IMR-90 (cell line): ENCODE measurements around the gene ESPL1. TPM values are rescaled to one million over a fixed set of nuclear protein-coding genes. Genes with fewer than 3 reads are reported as not detected.

Experiments used
- ATAC-seq: fragments of 200-7000 bp; cut with Tn5 transposase; 2 replicates; pipeline ENCODE4 v1.9.1; 2020; ENCODE audit warnings: low read depth, mild to moderate bottlenecking, moderate library complexity
- BruUV-seq: library from RNA; stranded (reverse); fragments of 400-500 nt; replicated peaks from 2 replicates; lab custom pipeline; 2021; lab: Mats Ljungman, UMichigan
- CTCF ChIA-PET: fragments of 300-600 bp; formaldehyde crosslinking; extraction: SDS; loops from one replicate; lab custom pipeline; 2021; ENCODE audit warnings: antibody characterized with exemption; lab: Yijun Ruan, JAX
- POLR2A ChIA-PET: fragments of 300-600 bp; sonication (Branson Sonifier 250); formaldehyde crosslinking; loops from one replicate; lab custom pipeline; 2022; ENCODE audit warnings: antibody characterized with exemption; ENCODE audit not compliant: unreplicated experiment; lab: Charles Lee
- DNase-seq: peaks from one replicate; pipeline ENCODE4 v3.0.0; 2013
- H2AFZ ChIP-seq: replicated peaks from 2 replicates; pipeline ENCODE3; 2013; ENCODE audit warnings: low read length, mild to moderate bottlenecking; ENCODE audit not compliant: poor library complexity
- H2AK5ac ChIP-seq: 2 replicates; pipeline ENCODE4 v1.6.1; 2013; ENCODE audit warnings: low read depth, low read length, inconsistent platforms
- H2AK9ac ChIP-seq: replicated peaks from 2 replicates; pipeline ENCODE3; 2013; ENCODE audit warnings: mild to moderate bottlenecking, low read depth, low read length, moderate library complexity; ENCODE audit not compliant: poor library complexity
- H2BK120ac ChIP-seq: 2 replicates; pipeline ENCODE4 v1.6.1; 2013; ENCODE audit warnings: low read depth, low read length, inconsistent platforms
- H2BK15ac ChIP-seq: 3 replicates; pipeline ENCODE4 v1.6.1; 2013; ENCODE audit warnings: low read depth, low read length, inconsistent platforms
- H2BK20ac ChIP-seq: 2 replicates; pipeline ENCODE4 v1.6.1; 2013; ENCODE audit warnings: low read depth, mild to moderate bottlenecking, inconsistent platforms, low read length, moderate library complexity
- H2BK5ac ChIP-seq: 2 replicates; pipeline ENCODE4 v1.6.1; 2013; ENCODE audit warnings: mild to moderate bottlenecking, low read depth, low read length, inconsistent platforms; ENCODE audit not compliant: poor library complexity, severe bottlenecking
- H3K14ac ChIP-seq: replicated peaks from 2 replicates; pipeline ENCODE4 v1.6.1; 2013; ENCODE audit warnings: low read depth, low read length, inconsistent platforms
- H3K18ac ChIP-seq: 2 replicates; pipeline ENCODE4 v1.6.1; 2013; ENCODE audit warnings: low read depth, low read length, control low read depth
- H3K23ac ChIP-seq: 2 replicates; pipeline ENCODE4 v1.6.1; 2013; ENCODE audit warnings: low read depth, low read length, inconsistent platforms
- H3K27ac ChIP-seq: 2 replicates; pipeline ENCODE4 v1.5.1; 2013; ENCODE audit warnings: mild to moderate bottlenecking, control low read depth, low read length; ENCODE audit not compliant: insufficient read depth
- H3K27me3 ChIP-seq: 2 replicates; pipeline ENCODE4 v1.6.1; 2013; ENCODE audit warnings: low read length; ENCODE audit not compliant: control insufficient read depth, insufficient read depth
- H3K36me3 ChIP-seq: 2 replicates; pipeline ENCODE4 v1.6.1; 2013; ENCODE audit warnings: low read length, mixed read lengths; ENCODE audit not compliant: control insufficient read depth, insufficient read depth
- H3K4ac ChIP-seq: 2 replicates; pipeline ENCODE4 v1.6.1; 2013; ENCODE audit warnings: low read depth, low read length, inconsistent platforms
- H3K4me1 ChIP-seq: 2 replicates; pipeline ENCODE4 v1.6.1; 2013; ENCODE audit warnings: low read length, mixed read lengths; ENCODE audit not compliant: control insufficient read depth, insufficient read depth
- H3K4me2 ChIP-seq: 2 replicates; pipeline ENCODE4 v1.6.1; 2013; ENCODE audit warnings: low read depth, mild to moderate bottlenecking, control low read depth, low read length, moderate library complexity
- H3K4me3 ChIP-seq: 2 replicates; pipeline ENCODE4 v1.5.1; 2013; ENCODE audit warnings: low read depth, mild to moderate bottlenecking, control low read depth, low read length, moderate library complexity; ENCODE audit not compliant: insufficient read depth
- H3K56ac ChIP-seq: 2 replicates; pipeline ENCODE4 v1.6.1; 2013; ENCODE audit warnings: low read length, inconsistent platforms; ENCODE audit not compliant: insufficient read depth; ENCODE audit errors: extremely low read depth
- H3K79me1 ChIP-seq, 2 experiments: 2 replicates each; pipeline ENCODE4 v1.6.1; 2013; ENCODE audit warnings: low read length in 2 of 2, inconsistent platforms in 1 of 2, low read depth in 1 of 2
- H3K9ac ChIP-seq: 2 replicates; pipeline ENCODE4 v1.6.1; 2013; ENCODE audit warnings: low read depth, low read length, control low read depth
- H3K9me1 ChIP-seq: 2 replicates; pipeline ENCODE4 v1.6.1; 2013; ENCODE audit warnings: low read length, inconsistent platforms; ENCODE audit not compliant: insufficient read depth
- H3K9me3 ChIP-seq: 2 replicates; pipeline ENCODE4 v1.6.1; 2013; ENCODE audit warnings: low read length; ENCODE audit not compliant: control insufficient read depth, insufficient read depth
- H4K20me1 ChIP-seq: 2 replicates; pipeline ENCODE4 v1.6.1; 2013; ENCODE audit warnings: low read length, inconsistent platforms; ENCODE audit not compliant: insufficient read depth
- H4K5ac ChIP-seq: 2 replicates; pipeline ENCODE4 v1.6.1; 2013; ENCODE audit warnings: mild to moderate bottlenecking, low read depth, low read length, control low read depth
- H4K8ac ChIP-seq, 2 experiments: 2 replicates each; pipeline ENCODE4 v1.6.1; 2013; ENCODE audit warnings: low read depth in 2 of 2, low read length in 2 of 2, control low read depth in 1 of 2, inconsistent platforms in 1 of 2
- H4K91ac ChIP-seq: 2 replicates; pipeline ENCODE4 v1.6.1; 2013; ENCODE audit warnings: low read depth, low read length, inconsistent platforms; ENCODE audit not compliant: insufficient read depth
- BHLHE40 ChIP-seq: fragments of 150-350 bp; IDR thresholded peaks from 2 replicates; pipeline ENCODE4 v1.6.1; 2016; ENCODE audit warnings: mild to moderate bottlenecking, low read depth, low read length
- CEBPB ChIP-seq: IDR thresholded peaks from 2 replicates; pipeline ENCODE4 v1.6.1; 2012; ENCODE audit warnings: low read depth, low read length, improper control_type of control experiment
- CHD1 ChIP-seq: IDR thresholded peaks from 2 replicates; pipeline ENCODE4 v1.6.1; 2012; ENCODE audit warnings: low read depth, low read length, improper control_type of control experiment
- CTCF ChIP-seq: conservative IDR thresholded peaks from 2 replicates; pipeline ENCODE4 v1.5.1; 2012; ENCODE audit warnings: mild to moderate bottlenecking, low read depth, low read length, improper control_type of control experiment
- FOS ChIP-seq: fragments of 150-350 bp; IDR thresholded peaks from 2 replicates; pipeline ENCODE4 v1.6.1; 2016; ENCODE audit warnings: low read depth, low read length
- MAFK ChIP-seq: IDR thresholded peaks from 2 replicates; pipeline ENCODE4 v1.6.1; 2012; ENCODE audit warnings: low read depth, low read length, improper control_type of control experiment
- MAZ ChIP-seq: IDR thresholded peaks from 2 replicates; pipeline ENCODE4 v1.6.1; 2012; ENCODE audit warnings: low read depth, mild to moderate bottlenecking, low read length, improper control_type of control experiment, moderate library complexity, borderline replicate concordance
- MXI1 ChIP-seq: IDR thresholded peaks from 2 replicates; pipeline ENCODE4 v1.6.1; 2012; ENCODE audit warnings: low read depth, mild to moderate bottlenecking, low read length, moderate library complexity, borderline replicate concordance
- NFE2L2 ChIP-seq: fragments of 150-350 bp; IDR thresholded peaks from 2 replicates; pipeline ENCODE4 v1.6.1; 2016; ENCODE audit warnings: low read depth, mild to moderate bottlenecking, low read length
- POLR2A ChIP-seq: IDR thresholded peaks from 2 replicates; pipeline ENCODE4 v1.6.1; 2012; ENCODE audit warnings: mild to moderate bottlenecking, low read depth, low read length
- RAD21 ChIP-seq: IDR thresholded peaks from 2 replicates; pipeline ENCODE4 v1.6.1; 2012; ENCODE audit warnings: low read length, improper control_type of control experiment
- RCOR1 ChIP-seq: IDR thresholded peaks from 2 replicates; pipeline ENCODE4 v1.6.1; 2012; ENCODE audit warnings: mild to moderate bottlenecking, low read length, improper control_type of control experiment; ENCODE audit not compliant: insufficient replicate concordance
- RFX5 ChIP-seq: IDR thresholded peaks from 2 replicates; pipeline ENCODE4 v1.8.0; 2012; ENCODE audit warnings: low read depth, mild to moderate bottlenecking, low read length, moderate library complexity
- SMC3 ChIP-seq: fragments of 150-350 bp; IDR thresholded peaks from 2 replicates; pipeline ENCODE4 v1.6.1; 2016; ENCODE audit warnings: low read depth, mild to moderate bottlenecking, antibody characterized with exemption, low read length, moderate library complexity
- USF2 ChIP-seq: fragments of 150-350 bp; IDR thresholded peaks from 2 replicates; pipeline ENCODE4 v1.6.1; 2017; ENCODE audit warnings: mild to moderate bottlenecking, antibody characterized with exemption, low read length, low read depth
- WGBS, 2 experiments: methylation state at CpG; one replicate each; pipeline versions ENCODE4 v1.1.5 to v1.1.7; 2013; ENCODE audit warnings: missing lambda C conversion rate in 2 of 2; ENCODE audit not compliant: insufficient read length in 1 of 2; ENCODE audit errors: extremely low coverage in 2 of 2; 5-methylcytosine and 5-hydroxymethylcytosine counted together
- dilution Hi-C: fragments of 300-500 bp; cut with HindIII; formaldehyde crosslinking; loops from one replicate; pipeline ENCODE4 v1.14.3; 2018; ENCODE audit warnings: low sequenced_read_pairs; ENCODE audit not compliant: unreplicated experiment
- in situ Hi-C: fragments of 300-500 bp; cut with MboI; formaldehyde crosslinking; loops from 3 replicates; pipeline ENCODE4 v1.14.3; 2019; ENCODE audit warnings: low sequenced_read_pairs, inconsistent platforms, mixed read lengths
- intact Hi-C: fragments of 100-400 bp; cut with micrococcal nuclease; formaldehyde crosslinking; loops from 2 replicates; pipeline ENCODE4 v1.10.0; 2022
- polyA plus RNA-seq, 3 experiments: library from polyadenylated mRNA; depleted of rRNA; stranded (reverse); fragments of >200 nt; gene quantifications; 2 replicates each; pipeline ENCODE4 v1.2.3, GENCODE V29; 2012; ENCODE audit warnings: low replicate concordance in 1 of 3
- total RNA-seq: library from RNA; depleted of rRNA; stranded (reverse); fragments of >200 nt; gene quantifications from 2 replicates; pipeline ENCODE4 v1.2.3, GENCODE V29; 2012
- TF ChIP-seq, protein P1 (sequence below): fragments of 150-350 bp; IDR thresholded peaks from 2 replicates; pipeline ENCODE4 v1.6.1; 2016; ENCODE audit warnings: low read depth, mild to moderate bottlenecking, low read length, moderate library complexity, borderline replicate concordance

The ESPL1 gene
- total and polyA plus RNA-seq, 2 of the 4 experiments (the other 2 are of a cell fraction): 6.5 to 9.2 TPM

GRCh38 chr12:53236443-53237111 is 31.5 kb upstream of the ESPL1 start:
- H2AFZ ChIP-seq: no peak overlapping the region
- H2BK20ac ChIP-seq: no peak overlapping the region
- no TSS peak for BruUV-seq
- CTCF ChIA-PET: no interaction called here
- H3K9me1 ChIP-seq: peaks cover 13% of the 10 kb centered on the region
- ATAC-seq (no peak), DNase-seq (no peak)
- dilution Hi-C loops: no loop called here
- no peak overlapping the region for H3K4me3 ChIP-seq
- H2BK5ac ChIP-seq: no peak overlapping the region
- no peak overlapping the region for H3K23ac ChIP-seq
- no peak overlapping the region for H2BK120ac ChIP-seq
- TF ChIP-seq FOS (no peak), CTCF (no peak), MAZ (no peak), CHD1 (no peak), BHLHE40 (no peak), USF2 (no peak), CEBPB (no peak), POLR2A (no peak), SMC3 (no peak), NFE2L2 (no peak), RCOR1 (no peak), MAFK (no peak), RAD21 (no peak), RFX5 (no peak), MXI1 (no peak)
- TF ChIP-seq, protein P1, sequence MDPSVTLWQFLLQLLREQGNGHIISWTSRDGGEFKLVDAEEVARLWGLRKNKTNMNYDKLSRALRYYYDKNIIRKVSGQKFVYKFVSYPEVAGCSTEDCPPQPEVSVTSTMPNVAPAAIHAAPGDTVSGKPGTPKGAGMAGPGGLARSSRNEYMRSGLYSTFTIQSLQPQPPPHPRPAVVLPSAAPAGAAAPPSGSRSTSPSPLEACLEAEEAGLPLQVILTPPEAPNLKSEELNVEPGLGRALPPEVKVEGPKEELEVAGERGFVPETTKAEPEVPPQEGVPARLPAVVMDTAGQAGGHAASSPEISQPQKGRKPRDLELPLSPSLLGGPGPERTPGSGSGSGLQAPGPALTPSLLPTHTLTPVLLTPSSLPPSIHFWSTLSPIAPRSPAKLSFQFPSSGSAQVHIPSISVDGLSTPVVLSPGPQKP: no peak
- H3K36me3 ChIP-seq: no peaks in the 10 kb centered on the region
- in situ Hi-C loops: no loop called here
- H3K9me3 ChIP-seq: no peaks in the 10 kb centered on the region
- H3K14ac ChIP-seq: no peak overlapping the region
- H2BK15ac ChIP-seq: no peak overlapping the region
- H3K27me3 ChIP-seq: peaks cover 35% of the 10 kb centered on the region
- no peak overlapping the region for H3K9ac ChIP-seq
- no peak overlapping the region for H2AK9ac ChIP-seq
- no peak overlapping the region for H3K4ac ChIP-seq
- H4K20me1 ChIP-seq: no peaks in the 10 kb centered on the region
- no peak overlapping the region for H4K5ac ChIP-seq
- no peak overlapping the region for H3K18ac ChIP-seq
- POLR2A ChIA-PET: no interaction called here
- no peak overlapping the region for H4K8ac ChIP-seq
- peaks cover 1 to 5% of the 10 kb centered on the region in 2 experiments; a peak in 2 of 4 replicates for H3K79me1 ChIP-seq
- no peak overlapping the region for H2AK5ac ChIP-seq
- no peak overlapping the region for H4K91ac ChIP-seq
- H3K4me1 ChIP-seq: peaks cover 19% of the 10 kb centered on the region
- no CpG with 5 or more reads among the region's 1 CpG for WGBS, 2 experiments
- intact Hi-C loops: no loop called here
- no peak overlapping the region for H3K56ac ChIP-seq
- no peak overlapping the region for H3K4me2 ChIP-seq
- H3K27ac ChIP-seq: no peak overlapping the region
